ENCODE measurements around the gene TMEM131L.

TMEM131L gene

DNA sequence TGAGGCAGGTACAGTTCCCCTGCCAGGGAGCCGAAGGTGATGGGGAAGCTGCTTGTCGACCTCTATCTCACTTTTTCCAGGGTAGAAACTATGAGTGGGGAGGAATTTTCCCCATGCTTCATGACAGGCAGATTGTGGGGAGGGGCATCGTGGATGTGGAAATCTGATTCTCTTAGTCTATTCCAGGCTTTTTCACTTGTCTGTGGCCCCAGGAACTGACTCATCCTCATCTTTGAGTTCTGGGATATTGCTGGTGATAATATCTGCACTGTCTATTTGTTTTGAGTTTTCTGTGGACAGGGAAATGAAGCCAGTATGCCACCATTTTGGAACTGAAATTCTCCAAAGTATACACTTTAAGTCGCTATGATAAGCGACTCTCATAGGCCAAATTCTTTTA, 210.3 kb downstream of the TMEM131L start:
- no peak for DNase-seq

DNA sequence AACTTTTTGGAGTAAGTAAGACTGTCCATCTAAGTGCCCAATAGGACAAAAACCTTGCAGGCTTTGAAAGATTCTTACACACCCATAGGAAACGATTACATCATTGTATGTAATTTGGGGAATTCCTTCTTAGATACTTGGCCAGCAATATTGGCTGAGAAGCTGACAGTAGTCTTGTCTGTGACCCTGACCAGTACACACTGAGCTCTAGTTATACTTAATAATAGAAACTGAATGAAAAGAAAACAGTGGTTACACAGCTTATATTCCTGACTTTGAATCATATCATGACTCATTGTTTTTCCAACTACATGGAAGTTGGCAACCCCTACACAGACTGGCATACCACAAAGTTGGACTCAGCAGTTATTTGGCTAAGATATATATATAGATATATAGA, 210.8 kb downstream of the TMEM131L start:
- DNase-seq, result no peak

DNA sequence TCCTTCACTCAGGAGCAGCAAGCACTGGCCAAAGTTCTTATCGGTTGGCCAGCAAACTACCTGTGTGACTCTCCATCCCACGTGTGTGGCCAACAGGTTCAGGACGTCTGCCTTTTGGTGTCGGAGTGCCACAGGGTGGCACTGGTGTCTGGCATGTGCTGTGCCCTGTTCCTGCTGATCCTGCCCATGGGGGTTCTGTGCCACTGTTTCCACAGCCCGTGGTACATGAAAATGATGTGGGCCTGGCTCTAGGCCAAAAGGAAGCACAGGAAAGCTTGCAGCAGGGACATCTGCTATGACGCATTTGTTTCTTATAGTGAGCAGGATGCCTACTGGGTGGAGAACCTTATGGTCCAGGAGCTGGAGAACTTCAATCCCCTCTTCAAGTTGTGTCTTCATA, 213.3 kb downstream of the TMEM131L start:
- DNase-seq, result no peak

DNA sequence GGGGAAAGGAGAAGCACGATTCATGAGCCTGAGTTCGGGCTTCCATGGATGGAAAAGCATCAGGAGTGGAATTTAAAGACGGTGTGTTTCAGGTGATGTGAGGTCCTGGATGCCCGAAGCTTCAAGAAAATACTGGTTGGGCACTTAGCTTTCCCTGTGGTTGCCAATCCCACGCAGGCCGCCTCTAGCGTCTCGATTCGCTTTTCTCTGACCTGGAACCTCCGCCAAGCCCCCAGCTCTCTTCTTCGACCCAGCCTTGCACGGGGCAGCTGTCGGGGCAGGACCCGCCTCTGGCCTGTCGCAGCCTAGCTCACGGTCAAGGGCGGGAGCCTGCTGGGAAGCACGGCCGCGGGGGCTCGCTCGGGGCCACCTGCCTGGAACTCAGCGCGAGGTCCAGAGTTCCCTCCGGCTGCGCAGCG, 217.6 kb downstream of the TMEM131L start:
- no peak for DNase-seq

DNA sequence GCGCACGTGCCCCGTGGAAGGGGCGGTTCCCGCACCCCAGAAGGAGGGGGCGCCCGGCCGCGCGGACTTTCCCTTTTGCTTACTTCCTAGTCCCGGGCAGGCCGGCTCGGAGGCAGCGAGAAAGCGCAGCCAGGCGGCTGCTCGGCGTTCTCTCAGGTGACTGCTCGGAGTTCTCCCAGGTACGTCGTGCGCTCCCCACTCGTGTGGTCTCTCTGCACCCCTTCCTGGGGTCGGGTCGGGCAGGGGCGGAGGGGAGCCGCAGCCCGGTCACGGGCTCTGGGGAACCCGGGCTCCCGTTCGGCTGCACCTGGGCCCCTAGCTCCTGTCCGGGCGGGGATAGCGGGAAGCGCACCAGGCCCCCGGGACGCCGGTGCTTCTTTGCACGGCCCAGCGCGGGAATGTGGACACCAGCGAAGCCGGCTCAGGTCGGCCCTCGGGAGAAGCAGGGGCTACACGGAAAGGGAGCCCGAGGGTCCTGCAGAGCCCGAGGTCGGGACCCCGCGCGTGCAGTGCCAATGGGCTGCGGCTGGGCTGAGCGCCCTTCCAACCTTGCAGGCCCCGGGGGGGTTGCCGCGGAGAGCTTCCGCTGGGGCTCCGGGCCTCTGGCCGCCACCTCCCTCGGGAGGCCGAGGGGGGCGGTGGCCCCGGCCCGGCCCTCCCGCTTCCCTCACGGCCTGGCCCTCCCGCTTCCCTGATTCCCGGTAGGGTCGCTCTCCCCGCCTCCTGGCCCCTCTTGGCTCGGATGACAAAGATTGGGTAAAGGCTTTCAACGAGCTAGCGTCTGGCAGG, 218.2 kb downstream of the TMEM131L start, which contains the start of gene TLR2:
Gene TLR2, plus strand, starts transcription at position 99 of the 789 bp plus-strand sequence. CDS start 18,628 bp downstream, outside the sequence.
- DNase-seq, result peak; percentile 80

DNA sequence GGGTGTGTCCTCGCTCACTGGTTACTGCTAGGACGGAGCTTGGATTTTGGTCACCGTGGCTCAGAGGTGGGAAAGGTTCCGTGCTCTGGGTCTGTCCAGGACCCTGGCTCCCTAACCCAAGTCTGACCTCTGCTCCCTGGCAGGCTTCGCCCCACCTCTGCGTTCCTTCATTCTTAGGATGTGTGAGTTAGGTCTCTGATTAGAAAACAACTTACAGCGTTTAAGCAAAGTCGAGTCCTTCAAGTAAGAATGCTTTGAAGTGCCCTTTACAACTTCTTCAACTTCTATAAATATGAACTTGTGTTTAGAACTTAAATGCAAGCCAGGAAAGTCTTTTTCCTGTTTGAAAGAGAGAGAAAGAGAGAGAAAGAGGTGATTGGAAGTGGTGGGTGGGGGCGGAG, 218.8 kb downstream of the TMEM131L start:
- DNase-seq, result peak; percentile 27

All from stimulated activated CD4-positive, alpha-beta T cell treated with anti-CD3 and anti-CD28 coated beads, Interleukin-15, amount 100 ng/mL, for 24 hours (primary cell).